Nephron (organoid): ENCODE measurements around the gene PPP1R36.
"Not testable (repeated sequence)": the region's sequence is repeated elsewhere in the genome, so short reads cannot be mapped to it uniquely, and the experiment has no call there.

ENCODE experiments used
- H3K27ac Mint-ChIP-seq, 3 experiments: 2 replicates each; pipeline ENCODE4 v1.8.0; 2020; ENCODE audit warnings: mixed read lengths in 3 of 3, mild to moderate bottlenecking in 2 of 3, moderate library complexity in 1 of 3
- H3K27me3 Mint-ChIP-seq: 2 replicates; pipeline ENCODE4 v1.8.0; 2021; ENCODE audit warnings: low read depth, mild to moderate bottlenecking, moderate library complexity, mixed read lengths
- H3K36me3 Mint-ChIP-seq: 2 replicates; pipeline ENCODE4 v1.8.0; 2020; ENCODE audit warnings: low read depth, mixed read lengths
- H3K4me1 Mint-ChIP-seq: 2 replicates; pipeline ENCODE4 v1.8.0; 2020; ENCODE audit warnings: mixed read lengths
- H3K4me3 Mint-ChIP-seq, 3 experiments: 2 replicates each; pipeline ENCODE4 v1.8.0; 2020; ENCODE audit warnings: mild to moderate bottlenecking in 3 of 3, mixed read lengths in 3 of 3, moderate library complexity in 2 of 3
- H3K9me3 Mint-ChIP-seq: 2 replicates; pipeline ENCODE4 v1.8.0; 2020; ENCODE audit warnings: mixed read lengths
- CTCF ChIP-seq, 3 experiments: fragments of 200-600 bp; sonication (generic); IDR thresholded peaks; one replicate each; pipeline ENCODE4 v1.5.0; 2021; ENCODE audit warnings: antibody characterized with exemption in 3 of 3; ENCODE audit not compliant: unreplicated experiment in 3 of 3

The PPP1R36 gene

DNA sequence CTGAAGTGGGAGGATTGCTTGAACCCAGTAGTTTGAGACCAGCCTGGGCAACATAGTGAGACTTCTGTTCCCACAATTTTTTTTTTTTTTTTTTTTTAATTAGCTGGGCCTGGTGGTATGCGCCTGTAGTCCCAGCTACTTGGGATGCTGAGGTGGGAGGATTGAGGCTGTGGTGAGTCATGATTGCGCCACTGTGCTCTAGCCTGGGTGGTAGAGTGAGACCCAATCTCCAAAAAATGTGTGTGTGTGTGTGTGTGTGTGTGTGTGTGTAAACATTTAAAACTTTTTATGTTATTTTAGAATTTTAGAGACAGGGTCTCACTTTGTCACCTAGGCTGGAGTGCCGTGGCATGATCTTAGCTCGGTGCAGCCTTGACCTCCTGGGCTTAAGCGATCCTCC is 6.8 kb downstream of the PPP1R36 start:
- Mint-ChIP-seq H3K4me1 (no peaks in the 10 kb centered on the region), H3K27ac (no peak overlapping the region), H3K36me3 (no peaks in the 10 kb centered on the region), H3K4me3 (no peak overlapping the region), H3K9me3 (no peaks in the 10 kb centered on the region), H3K27me3 (peaks cover 4% of the 10 kb centered on the region)
- no peak for TF ChIP-seq CTCF (IDR thresholded peaks at IDR 0.05; ENCODE audit: unreplicated experiment in 3 of 3)

DNA sequence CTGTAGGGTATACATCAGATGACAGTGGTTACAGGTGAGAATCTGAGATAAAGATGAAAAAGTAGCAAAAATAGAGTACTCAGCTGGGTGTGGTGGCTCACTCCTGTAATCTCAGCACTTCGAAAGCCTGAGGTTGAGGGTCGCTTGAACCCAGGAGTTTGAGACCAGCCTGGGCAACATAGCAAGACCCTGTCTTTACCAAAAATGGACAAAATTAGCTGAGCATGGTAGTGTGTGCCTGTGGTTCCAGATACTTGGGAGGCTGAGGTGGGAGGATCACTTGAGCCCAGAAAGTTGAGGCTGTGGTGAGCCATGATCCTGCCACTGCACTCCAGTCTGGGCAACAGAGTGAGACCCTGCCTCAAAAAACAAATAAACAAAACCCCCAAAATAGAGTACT is 8.5 kb downstream of the PPP1R36 start:
- not testable (repeated sequence) for H3K27me3 Mint-ChIP-seq, H3K4me3 Mint-ChIP-seq, H3K36me3 Mint-ChIP-seq, H3K27ac Mint-ChIP-seq, H3K4me1 Mint-ChIP-seq, H3K9me3 Mint-ChIP-seq

- Mint-ChIP-seq H3K27me3 (no peaks in the 10 kb centered on the region), H3K9me3 (no peaks in the 10 kb centered on the region), H3K27ac (no peak overlapping the region), H3K4me3 (no peak overlapping the region), H3K4me1 (peaks cover 9% of the 10 kb centered on the region), H3K36me3 (no peaks in the 10 kb centered on the region)
- TF ChIP-seq CTCF (IDR thresholded peaks at IDR 0.05; ENCODE audit: unreplicated experiment in 3 of 3) = no peak
Measured at GRCh38 chr14:64561631-64562030, 11.9 kb downstream of the PPP1R36 start.

DNA sequence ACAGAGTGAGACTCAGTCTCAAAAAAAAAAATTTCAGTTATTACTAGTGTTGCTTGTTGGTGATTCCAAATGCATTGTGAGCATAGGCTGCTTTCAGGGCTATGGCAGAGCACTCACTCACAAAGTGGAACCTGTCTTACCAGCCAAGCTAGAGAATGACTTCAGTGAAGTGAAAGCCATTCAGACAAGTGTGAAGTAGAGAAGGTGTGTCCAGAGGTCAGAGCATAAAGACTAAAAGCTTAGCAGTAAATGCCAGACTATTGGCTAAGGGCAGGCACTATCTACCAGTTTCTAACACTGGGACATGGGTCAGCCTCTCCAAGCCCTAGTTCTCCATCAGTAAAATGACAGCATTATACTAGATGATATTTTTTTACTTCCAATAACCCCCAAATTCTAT is 12.7 kb downstream of the PPP1R36 start:
- Mint-ChIP-seq H3K4me3 (no peak overlapping the region), H3K27me3 (no peaks in the 10 kb centered on the region), H3K9me3 (no peaks in the 10 kb centered on the region), H3K27ac (no peak overlapping the region), H3K4me1 (peaks cover 17% of the 10 kb centered on the region), H3K36me3 (no peaks in the 10 kb centered on the region)
- no peak for TF ChIP-seq CTCF (IDR thresholded peaks at IDR 0.05; ENCODE audit: unreplicated experiment in 3 of 3)

DNA sequence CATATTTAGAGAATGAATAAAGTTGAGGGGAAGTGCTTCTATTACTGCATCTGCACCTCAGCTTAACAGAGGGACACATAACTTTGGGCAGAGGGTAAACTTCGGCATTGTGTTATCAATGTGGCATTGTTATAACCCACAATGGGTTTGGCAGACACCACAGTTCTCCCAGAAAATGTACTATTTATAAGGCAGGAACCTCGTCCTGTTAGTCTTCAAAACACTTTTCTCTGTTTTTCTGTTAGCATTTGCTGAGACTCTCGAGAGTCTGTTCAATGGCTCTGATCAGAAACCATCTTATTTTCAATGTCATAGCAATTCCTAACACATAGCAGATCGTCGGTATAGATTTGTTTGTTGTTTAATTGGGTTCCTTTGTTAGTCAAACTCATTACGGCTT is 13.9 kb downstream of the PPP1R36 start:
- no peak overlapping the region for H3K4me3 Mint-ChIP-seq
- H3K27me3 Mint-ChIP-seq = no peaks in the 10 kb centered on the region
- peaks cover 25% of the 10 kb centered on the region for H3K4me1 Mint-ChIP-seq
- no peak for TF ChIP-seq CTCF (IDR thresholded peaks at IDR 0.05; ENCODE audit: unreplicated experiment in 3 of 3)
- H3K9me3 Mint-ChIP-seq = no peaks in the 10 kb centered on the region
- no peaks in the 10 kb centered on the region for H3K36me3 Mint-ChIP-seq
- no peak overlapping the region for H3K27ac Mint-ChIP-seq

GRCh38 chr14:64566651-64567122 is 16.9 kb downstream of the PPP1R36 start:
- Mint-ChIP-seq H3K27me3 (no peaks in the 10 kb centered on the region), H3K36me3 (no peaks in the 10 kb centered on the region), H3K4me3 (no peak overlapping the region), H3K27ac (peak overlapping the region; percentile 85 to 96 (median 91)), H3K9me3 (no peaks in the 10 kb centered on the region), H3K4me1 (peaks cover 29% of the 10 kb centered on the region)
- TF ChIP-seq CTCF (IDR thresholded peaks at IDR 0.05; ENCODE audit: unreplicated experiment in 3 of 3) = no peak
